ENCODE measurements around the gene TXLNB. TPM values are rescaled to one million over a fixed set of nuclear protein-coding genes. Genes with fewer than 3 reads are reported as not detected.

TXLNB gene
- total and polyA plus RNA-seq, 4 donors, result 0.15 to 0.23 (median 0.17) TPM; not detected in 1

DNA sequence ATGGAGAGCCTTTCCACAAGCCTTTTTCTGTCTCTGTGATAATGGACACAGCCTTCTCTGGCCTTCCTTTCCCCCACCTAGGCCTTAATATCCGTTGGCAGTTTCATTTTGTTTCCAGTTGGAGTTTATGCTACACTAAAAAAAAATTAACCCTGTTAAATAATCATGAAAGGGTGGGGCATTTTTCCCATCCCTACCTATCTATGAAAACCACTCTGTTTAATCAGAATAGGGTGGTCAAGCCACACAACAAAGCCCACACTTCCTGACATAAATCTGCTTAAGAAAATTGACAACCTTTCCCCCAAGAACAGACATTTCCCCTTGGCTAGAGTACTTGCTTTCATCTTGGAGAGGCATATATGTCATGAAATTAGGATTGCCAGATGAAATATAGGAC, 14.2 kb downstream of the TXLNB start:
- Histone ChIP-seq H3K4me3 (ENCODE audit: low read depth in 1 of 3, low read length in 3 of 3) (no peak overlapping the region), H3K9ac (ENCODE audit: low read depth in 1 of 2, low read length in 2 of 2) (no peak overlapping the region), H3K4me1 (ENCODE audit: control insufficient read depth in 4 of 4, insufficient read depth in 4 of 4, low read length in 3 of 4) (no peaks in the 10 kb centered on the region), H3K36me3 (ENCODE audit: control insufficient read depth in 4 of 4, insufficient read depth in 3 of 4, low read depth in 1 of 4, low read length in 3 of 4) (no peaks in the 10 kb centered on the region), H3K27ac (ENCODE audit: low read depth in 1 of 2, low read length in 2 of 2) (no peak overlapping the region), H3K9me3 (ENCODE audit: control insufficient read depth in 4 of 4, low read length in 3 of 4) (no peaks in the 10 kb centered on the region), H3K27me3 (ENCODE audit: control insufficient read depth in 4 of 4, insufficient read depth in 4 of 4, low read length in 3 of 4) (no peaks in the 10 kb centered on the region)
- 71% methylated on average over 1 of the region's 1 CpG for WGBS
- no peak for DNase-seq (ENCODE audit: low spot score)
- no peak for TF ChIP-seq ZBTB33 (IDR thresholded peaks at IDR 0.05)
- TF ChIP-seq RAD21 (IDR thresholded peaks at IDR 0.05), result no peak
- no peak for TF ChIP-seq JUND (IDR thresholded peaks at IDR 0.05)
- TF ChIP-seq, protein P1, sequence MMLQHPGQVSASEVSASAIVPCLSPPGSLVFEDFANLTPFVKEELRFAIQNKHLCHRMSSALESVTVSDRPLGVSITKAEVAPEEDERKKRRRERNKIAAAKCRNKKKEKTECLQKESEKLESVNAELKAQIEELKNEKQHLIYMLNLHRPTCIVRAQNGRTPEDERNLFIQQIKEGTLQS (IDR thresholded peaks at IDR 0.05), result no peak
- TF ChIP-seq EGR1 (IDR thresholded peaks at IDR 0.05; ENCODE audit: low read depth in 2 of 2), result no peak
- no peak for TF ChIP-seq TAF1 (conservative IDR thresholded peaks at IDR 0.05)
- TF ChIP-seq HNF4A (conservative IDR thresholded peaks at IDR 0.05), result no peak
- no peak for TF ChIP-seq FOXA2 (IDR thresholded peaks at IDR 0.05)
- TF ChIP-seq RXRA (IDR thresholded peaks at IDR 0.05), result no peak
- TF ChIP-seq GABPA (IDR thresholded peaks at IDR 0.05 in 1 of 2, conservative IDR thresholded peaks at IDR 0.05 in 1 of 2), result no peak
- no peak for TF ChIP-seq MAX (IDR thresholded peaks at IDR 0.05)
- TF ChIP-seq HNF4G (IDR thresholded peaks at IDR 0.05), result no peak
- TF ChIP-seq FOXA1 (IDR thresholded peaks at IDR 0.05), result no peak
- TF ChIP-seq, protein P2, sequence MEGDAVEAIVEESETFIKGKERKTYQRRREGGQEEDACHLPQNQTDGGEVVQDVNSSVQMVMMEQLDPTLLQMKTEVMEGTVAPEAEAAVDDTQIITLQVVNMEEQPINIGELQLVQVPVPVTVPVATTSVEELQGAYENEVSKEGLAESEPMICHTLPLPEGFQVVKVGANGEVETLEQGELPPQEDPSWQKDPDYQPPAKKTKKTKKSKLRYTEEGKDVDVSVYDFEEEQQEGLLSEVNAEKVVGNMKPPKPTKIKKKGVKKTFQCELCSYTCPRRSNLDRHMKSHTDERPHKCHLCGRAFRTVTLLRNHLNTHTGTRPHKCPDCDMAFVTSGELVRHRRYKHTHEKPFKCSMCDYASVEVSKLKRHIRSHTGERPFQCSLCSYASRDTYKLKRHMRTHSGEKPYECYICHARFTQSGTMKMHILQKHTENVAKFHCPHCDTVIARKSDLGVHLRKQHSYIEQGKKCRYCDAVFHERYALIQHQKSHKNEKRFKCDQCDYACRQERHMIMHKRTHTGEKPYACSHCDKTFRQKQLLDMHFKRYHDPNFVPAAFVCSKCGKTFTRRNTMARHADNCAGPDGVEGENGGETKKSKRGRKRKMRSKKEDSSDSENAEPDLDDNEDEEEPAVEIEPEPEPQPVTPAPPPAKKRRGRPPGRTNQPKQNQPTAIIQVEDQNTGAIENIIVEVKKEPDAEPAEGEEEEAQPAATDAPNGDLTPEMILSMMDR (IDR thresholded peaks at IDR 0.05; ENCODE audit: low read depth, low read length, missing input control), result no peak
- TF ChIP-seq YY1 (IDR thresholded peaks at IDR 0.05), result no peak
- TF ChIP-seq REST (IDR thresholded peaks at IDR 0.05), result no peak
- TF ChIP-seq NR2F2 (IDR thresholded peaks at IDR 0.05), result no peak

DNA sequence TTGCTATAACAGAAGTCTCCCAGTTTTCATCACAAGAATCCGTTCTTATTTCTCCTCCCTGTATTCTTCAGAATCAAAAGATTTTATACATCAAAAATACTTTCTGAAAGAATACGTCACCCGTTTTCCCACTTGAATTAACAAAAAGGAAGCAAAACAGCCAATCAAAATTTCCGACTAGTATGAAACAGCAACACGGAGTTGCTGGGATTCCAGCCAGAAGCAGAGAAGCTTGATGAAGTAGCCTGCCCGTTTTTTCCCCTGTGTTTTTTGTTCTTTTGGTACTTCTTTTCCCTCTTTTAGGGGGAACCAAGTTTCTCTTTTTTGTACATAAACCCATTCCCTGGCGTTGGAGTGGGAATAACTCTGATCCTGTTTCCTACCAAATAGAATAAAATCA, 14.6 kb downstream of the TXLNB start:
- no peaks in the 10 kb centered on the region for H3K36me3 ChIP-seq (ENCODE audit: control insufficient read depth in 4 of 4, insufficient read depth in 3 of 4, low read depth in 1 of 4, low read length in 3 of 4)
- no peaks in the 10 kb centered on the region for H3K9me3 ChIP-seq (ENCODE audit: control insufficient read depth in 4 of 4, low read length in 3 of 4)
- no peak for DNase-seq (ENCODE audit: low spot score)
- no peaks in the 10 kb centered on the region for H3K27me3 ChIP-seq (ENCODE audit: control insufficient read depth in 4 of 4, insufficient read depth in 4 of 4, low read length in 3 of 4)
- no peak overlapping the region for H3K9ac ChIP-seq (ENCODE audit: low read depth in 1 of 2, low read length in 2 of 2)
- no peak overlapping the region for H3K4me3 ChIP-seq (ENCODE audit: low read depth in 1 of 3, low read length in 3 of 3)
- H3K4me1 ChIP-seq (ENCODE audit: control insufficient read depth in 4 of 4, insufficient read depth in 4 of 4, low read length in 3 of 4), result no peaks in the 10 kb centered on the region
- TF ChIP-seq NR2F2 (IDR thresholded peaks at IDR 0.05) (no peak), RAD21 (IDR thresholded peaks at IDR 0.05) (no peak), JUND (IDR thresholded peaks at IDR 0.05) (no peak), GABPA (IDR thresholded peaks at IDR 0.05 in 1 of 2, conservative IDR thresholded peaks at IDR 0.05 in 1 of 2) (no peak), ZBTB33 (IDR thresholded peaks at IDR 0.05) (no peak), YY1 (IDR thresholded peaks at IDR 0.05) (no peak), RXRA (IDR thresholded peaks at IDR 0.05) (no peak), FOXA2 (IDR thresholded peaks at IDR 0.05) (no peak), HNF4G (IDR thresholded peaks at IDR 0.05) (no peak)
- WGBS, result 82% methylated on average over 7 of the region's 7 CpGs
- no peak overlapping the region for H3K27ac ChIP-seq (ENCODE audit: low read depth in 1 of 2, low read length in 2 of 2)

All from liver (tissue), 9 donors.